ENCODE data around the gene ARHGAP32.
"Not testable (repeated sequence)": the region's sequence is repeated elsewhere in the genome, so short reads cannot be mapped to it uniquely, and the experiment has no call there.

ARHGAP32 gene

GRCh38 chr11:128924510-128925249 is 267.4 kb downstream of the ARHGAP32 start:
- no peak overlapping the region for H3K4me3 ChIP-seq (ENCODE audit: low read depth, low read length)
- DNase-seq (ENCODE audit: low read depth), result no peak
- TF ChIP-seq, protein P1, sequence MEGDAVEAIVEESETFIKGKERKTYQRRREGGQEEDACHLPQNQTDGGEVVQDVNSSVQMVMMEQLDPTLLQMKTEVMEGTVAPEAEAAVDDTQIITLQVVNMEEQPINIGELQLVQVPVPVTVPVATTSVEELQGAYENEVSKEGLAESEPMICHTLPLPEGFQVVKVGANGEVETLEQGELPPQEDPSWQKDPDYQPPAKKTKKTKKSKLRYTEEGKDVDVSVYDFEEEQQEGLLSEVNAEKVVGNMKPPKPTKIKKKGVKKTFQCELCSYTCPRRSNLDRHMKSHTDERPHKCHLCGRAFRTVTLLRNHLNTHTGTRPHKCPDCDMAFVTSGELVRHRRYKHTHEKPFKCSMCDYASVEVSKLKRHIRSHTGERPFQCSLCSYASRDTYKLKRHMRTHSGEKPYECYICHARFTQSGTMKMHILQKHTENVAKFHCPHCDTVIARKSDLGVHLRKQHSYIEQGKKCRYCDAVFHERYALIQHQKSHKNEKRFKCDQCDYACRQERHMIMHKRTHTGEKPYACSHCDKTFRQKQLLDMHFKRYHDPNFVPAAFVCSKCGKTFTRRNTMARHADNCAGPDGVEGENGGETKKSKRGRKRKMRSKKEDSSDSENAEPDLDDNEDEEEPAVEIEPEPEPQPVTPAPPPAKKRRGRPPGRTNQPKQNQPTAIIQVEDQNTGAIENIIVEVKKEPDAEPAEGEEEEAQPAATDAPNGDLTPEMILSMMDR (IDR thresholded peaks at IDR 0.05; ENCODE audit: low read depth, low read length), result no peak
- no peak for TF ChIP-seq MYC (IDR thresholded peaks at IDR 0.05; ENCODE audit: low read depth, low read length)
- TF ChIP-seq MAX (IDR thresholded peaks at IDR 0.05; ENCODE audit: low read depth, low read length), result no peak
- no peak for TF ChIP-seq POLR2A (IDR thresholded peaks at IDR 0.05; ENCODE audit: extremely low read depth, insufficient read length)

- no peak for TF ChIP-seq MAX (IDR thresholded peaks at IDR 0.05; ENCODE audit: low read depth, low read length)
- TF ChIP-seq POLR2A (IDR thresholded peaks at IDR 0.05; ENCODE audit: extremely low read depth, insufficient read length), result no peak
- TF ChIP-seq, protein P1 (IDR thresholded peaks at IDR 0.05; ENCODE audit: low read depth, low read length), result no peak
- TF ChIP-seq MYC (IDR thresholded peaks at IDR 0.05; ENCODE audit: low read depth, low read length), result no peak
- no peak for DNase-seq (ENCODE audit: low read depth)
- no peak overlapping the region for H3K4me3 ChIP-seq (ENCODE audit: low read depth, low read length)
Measured at GRCh38 chr11:128924104-128924503, 268.0 kb downstream of the ARHGAP32 start.

DNA sequence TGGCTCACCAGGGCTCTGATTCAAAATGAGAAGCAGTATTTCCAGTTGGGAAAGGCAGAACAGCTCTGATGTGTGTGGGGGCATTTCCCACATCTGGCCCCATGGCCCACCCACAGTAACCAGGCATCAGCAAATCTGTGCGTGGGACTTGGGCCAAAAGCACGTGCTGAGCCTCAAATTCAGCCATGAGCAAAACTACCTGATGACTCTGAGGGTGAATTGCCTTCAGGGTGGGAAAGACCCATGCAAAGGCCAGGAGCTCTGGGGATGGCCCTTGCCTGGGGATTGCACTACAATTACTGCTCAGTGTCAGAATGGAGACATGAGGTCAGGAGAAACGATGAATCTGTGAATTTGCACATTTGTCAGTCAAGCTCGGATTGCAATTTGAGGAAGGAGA is 270.3 kb downstream of the ARHGAP32 start:
- TF ChIP-seq MYC (IDR thresholded peaks at IDR 0.05; ENCODE audit: low read depth, low read length) (no peak), POLR2A (IDR thresholded peaks at IDR 0.05; ENCODE audit: extremely low read depth, insufficient read length) (no peak), MAX (IDR thresholded peaks at IDR 0.05; ENCODE audit: low read depth, low read length) (no peak)
- TF ChIP-seq, protein P1 (IDR thresholded peaks at IDR 0.05; ENCODE audit: low read depth, low read length), result no peak
- H3K4me3 ChIP-seq (ENCODE audit: low read depth, low read length), result no peak overlapping the region
- no peak for DNase-seq (ENCODE audit: low read depth)

DNA sequence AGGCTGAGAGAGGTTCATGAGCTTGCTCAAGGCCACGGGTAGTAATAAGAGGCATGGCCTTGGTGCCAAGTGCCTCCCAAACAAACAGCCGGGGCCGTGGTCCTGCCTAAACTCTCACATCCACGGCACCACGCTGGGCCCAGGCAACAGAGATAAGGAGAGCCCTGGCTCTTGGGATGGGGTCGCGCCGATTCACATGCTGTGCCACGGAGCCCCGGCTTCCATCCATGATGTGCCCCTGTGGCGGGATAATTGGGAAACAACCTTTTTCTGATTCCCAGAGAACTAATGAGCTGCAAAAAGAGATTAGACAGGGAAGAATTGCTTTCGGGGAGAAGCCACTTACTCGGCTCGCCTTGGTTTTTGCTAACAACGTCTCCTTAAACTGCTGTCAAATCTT is 271.5 kb downstream of the ARHGAP32 start:
- TF ChIP-seq MAX (IDR thresholded peaks at IDR 0.05; ENCODE audit: low read depth, low read length) (no peak), POLR2A (IDR thresholded peaks at IDR 0.05; ENCODE audit: extremely low read depth, insufficient read length) (no peak), MYC (IDR thresholded peaks at IDR 0.05; ENCODE audit: low read depth, low read length) (no peak)
- TF ChIP-seq, protein P1 (IDR thresholded peaks at IDR 0.05; ENCODE audit: low read depth, low read length), result no peak
- no peak for DNase-seq (ENCODE audit: low read depth)
- H3K4me3 ChIP-seq (ENCODE audit: low read depth, low read length), result no peak overlapping the region

- not testable (repeated sequence) for DNase-seq (ENCODE audit: low read depth); H3K4me3 ChIP-seq (ENCODE audit: low read depth, low read length)
Measured at GRCh38 chr11:128919635-128920034, 272.5 kb downstream of the ARHGAP32 start.

GRCh38 chr11:128919216-128919615 is 272.9 kb downstream of the ARHGAP32 start:
- TF ChIP-seq POLR2A (IDR thresholded peaks at IDR 0.05; ENCODE audit: extremely low read depth, insufficient read length), result no peak
- TF ChIP-seq MYC (IDR thresholded peaks at IDR 0.05; ENCODE audit: low read depth, low read length), result no peak
- TF ChIP-seq, protein P1 (IDR thresholded peaks at IDR 0.05; ENCODE audit: low read depth, low read length), result no peak
- TF ChIP-seq MAX (IDR thresholded peaks at IDR 0.05; ENCODE audit: low read depth, low read length), result no peak
- H3K4me3 ChIP-seq (ENCODE audit: low read depth, low read length), result no peak overlapping the region
- no peak for DNase-seq (ENCODE audit: low read depth)

All from NB4 (cell line).